Naive thymus-derived CD4-positive, alpha-beta T cell (primary cell): ENCODE measurements around the gene VPS26A. TPM values are rescaled to one million over a fixed set of nuclear protein-coding genes. Genes with fewer than 3 reads are reported as not detected.

Experiments
- ATAC-seq: fragments of 150-1000 bp; cut with Tn5 transposase; 2 replicates; pipeline ENCODE4 v1.10.0; 2021; ENCODE audit warnings: mild to moderate bottlenecking, moderate library complexity
- CTCF ChIA-PET: fragments of 350-600 bp; sonication (Branson Sonifier 250); formaldehyde crosslinking; loops from one replicate; lab custom pipeline; 2021; ENCODE audit warnings: antibody characterized with exemption; lab: Charles Lee
- POLR2A ChIA-PET: fragments of 350-600 bp; sonication (Branson Sonifier 250); formaldehyde crosslinking; loops from one replicate; lab custom pipeline; 2021; ENCODE audit warnings: antibody characterized with exemption, inconsistent platforms; lab: Charles Lee
- DNase-seq, 9 donors: peaks; one replicate each; pipeline versions ENCODE4 v3.0.0 to v3.0.0-alpha.2; 2020 to 2022; ENCODE audit warnings: mixed read lengths in 1 of 9
- H3K27ac ChIP-seq: one replicate; pipeline ENCODE4 v1.7.0; 2013; ENCODE audit warnings: mild to moderate bottlenecking, low read depth, low read length, moderate library complexity
- H3K27me3 ChIP-seq, 2 donors: one replicate each; pipeline ENCODE4 v1.7.0; 2013; ENCODE audit warnings: low read length in 2 of 2, mild to moderate bottlenecking in 2 of 2, moderate library complexity in 2 of 2; ENCODE audit not compliant: control insufficient read depth in 2 of 2, insufficient read depth in 2 of 2
- H3K36me3 ChIP-seq, 3 experiments: 1 replicate in 2 of 3; 2 replicates in 1 of 3; pipeline ENCODE4 v1.7.0; 2013; ENCODE audit warnings: low read length in 3 of 3, mild to moderate bottlenecking in 3 of 3, moderate library complexity in 1 of 3; ENCODE audit not compliant: insufficient read depth in 3 of 3, control insufficient read depth in 2 of 3
- H3K4me1 ChIP-seq, 2 donors: one replicate each; pipeline ENCODE4 v1.7.0; 2013; ENCODE audit warnings: low read length in 2 of 2, mild to moderate bottlenecking in 2 of 2, moderate library complexity in 1 of 2; ENCODE audit not compliant: control insufficient read depth in 2 of 2, insufficient read depth in 2 of 2
- H3K4me3 ChIP-seq: 2 replicates; pipeline ENCODE4 v1.7.0; 2013; ENCODE audit warnings: mild to moderate bottlenecking, low read length
- H3K9me3 ChIP-seq, 3 experiments: 1 replicate in 2 of 3; 2 replicates in 1 of 3; pipeline ENCODE4 v1.7.0; 2013; ENCODE audit warnings: low read length in 3 of 3; ENCODE audit not compliant: control insufficient read depth in 2 of 3
- H3K27ac Mint-ChIP-seq, 9 donors: one replicate each; pipeline ENCODE4 v1.8.0; 2020 to 2022; ENCODE audit warnings: mixed read lengths in 9 of 9, mild to moderate bottlenecking in 8 of 9, moderate library complexity in 5 of 9, inconsistent platforms in 2 of 9
- H3K27me3 Mint-ChIP-seq, 5 donors: one replicate each; pipeline ENCODE4 v1.8.0; 2021 to 2022; ENCODE audit warnings: mixed read lengths in 5 of 5, mild to moderate bottlenecking in 1 of 5
- H3K36me3 Mint-ChIP-seq, 5 donors: one replicate each; pipeline ENCODE4 v1.8.0; 2020 to 2022; ENCODE audit warnings: mixed read lengths in 5 of 5, mild to moderate bottlenecking in 3 of 5, inconsistent platforms in 1 of 5
- H3K4me1 Mint-ChIP-seq, 7 donors: one replicate each; pipeline ENCODE4 v1.8.0; 2020 to 2022; ENCODE audit warnings: mixed read lengths in 7 of 7, mild to moderate bottlenecking in 3 of 7, inconsistent platforms in 1 of 7
- H3K4me3 Mint-ChIP-seq, 10 donors: one replicate each; pipeline ENCODE4 v1.8.0; 2020 to 2022; ENCODE audit warnings: mild to moderate bottlenecking in 10 of 10, mixed read lengths in 10 of 10, moderate library complexity in 6 of 10, inconsistent platforms in 2 of 10
- H3K9me3 Mint-ChIP-seq, 11 donors: one replicate each; pipeline ENCODE4 v1.8.0; 2020 to 2022; ENCODE audit warnings: mixed read lengths in 11 of 11, mild to moderate bottlenecking in 4 of 11, inconsistent platforms in 1 of 11, moderate library complexity in 1 of 11
- intact Hi-C, 2 donors: fragments of 100-400 bp; cut with micrococcal nuclease; formaldehyde crosslinking; loops; one replicate each; pipeline ENCODE4 v1.15.1; 2023
- polyA plus RNA-seq, 2 donors: library from polyadenylated mRNA; unstranded; fragments of 300-500 nt; fragmentation: Illumina TruSeq; gene quantifications; one replicate each; pipeline ENCODE4 v1.2.3, GENCODE V29; 2021
- total RNA-seq, 6 experiments: library from RNA in 5 of 6; stranded (reverse) in 5 of 6; gene quantifications; 1 replicate in 5 of 6; 2 replicates in 1 of 6; pipeline ENCODE4 v1.2.3 and lab custom pipeline; 2021 to 2026

The VPS26A gene
- total and polyA plus RNA-seq, 7 experiments from 2014 or later, result 25.5 to 35.0 (median 29.1) TPM

- DNase-seq, result no peak
- Mint-ChIP-seq H3K4me3 (no peak overlapping the region), H3K9me3 (peaks cover 0 to 7% (median 0%) of the 10 kb centered on the region in 11 donors), H3K36me3 (peaks cover 0 to 10% (median 0%) of the 10 kb centered on the region in 5 donors), H3K27ac (no peak overlapping the region), H3K4me1 (peaks cover 12 to 43% (median 15%) of the 10 kb centered on the region in 7 donors), H3K27me3 (peaks cover 0 to 7% (median 0%) of the 10 kb centered on the region in 5 donors)
- H3K27ac ChIP-seq, result no peak overlapping the region
- H3K4me1 ChIP-seq, result peaks cover 15 to 29% of the 10 kb centered on the region in 2 donors
- H3K27me3 ChIP-seq, result no peaks in the 10 kb centered on the region
- CTCF ChIA-PET, result no interaction called here
- no peak overlapping the region for H3K4me3 ChIP-seq
- intact Hi-C loops, result no loop called here
- POLR2A ChIA-PET, result interaction anchor here (0.5 to 1.1 kb wide), 3 partner anchors 9 to 16 kb away, joined by 3 to 5 read pairs (median 3); no protein-coding TSS in a partner anchor
- H3K36me3 ChIP-seq, result no peaks in the 10 kb centered on the region
- ATAC-seq, result no peak
- H3K9me3 ChIP-seq, result no peaks in the 10 kb centered on the region
Measured at GRCh38 chr10:69217119-69217754, 93.3 kb downstream of the VPS26A start.

GRCh38 chr10:69218831-69219230 is 94.9 kb downstream of the VPS26A start:
- H3K36me3 ChIP-seq, result no peaks in the 10 kb centered on the region
- peaks cover 22 to 40% of the 10 kb centered on the region in 2 donors for H3K4me1 ChIP-seq
- Mint-ChIP-seq H3K4me3 (no peak overlapping the region), H3K27ac (no peak overlapping the region), H3K27me3 (peaks cover 0 to 7% (median 0%) of the 10 kb centered on the region in 5 donors), H3K36me3 (peaks cover 0 to 10% (median 0%) of the 10 kb centered on the region in 5 donors), H3K9me3 (peaks cover 0 to 7% (median 0%) of the 10 kb centered on the region in 11 donors), H3K4me1 (peaks cover 14 to 49% (median 24%) of the 10 kb centered on the region in 7 donors)
- ATAC-seq (no peak), DNase-seq (no peak)
- no peaks in the 10 kb centered on the region for H3K9me3 ChIP-seq
- CTCF ChIA-PET, result no interaction called here
- no peak overlapping the region for H3K27ac ChIP-seq
- no peak overlapping the region for H3K4me3 ChIP-seq
- intact Hi-C loops, result no loop called here
- no peaks in the 10 kb centered on the region for H3K27me3 ChIP-seq
- POLR2A ChIA-PET, result no interaction called here

DNA sequence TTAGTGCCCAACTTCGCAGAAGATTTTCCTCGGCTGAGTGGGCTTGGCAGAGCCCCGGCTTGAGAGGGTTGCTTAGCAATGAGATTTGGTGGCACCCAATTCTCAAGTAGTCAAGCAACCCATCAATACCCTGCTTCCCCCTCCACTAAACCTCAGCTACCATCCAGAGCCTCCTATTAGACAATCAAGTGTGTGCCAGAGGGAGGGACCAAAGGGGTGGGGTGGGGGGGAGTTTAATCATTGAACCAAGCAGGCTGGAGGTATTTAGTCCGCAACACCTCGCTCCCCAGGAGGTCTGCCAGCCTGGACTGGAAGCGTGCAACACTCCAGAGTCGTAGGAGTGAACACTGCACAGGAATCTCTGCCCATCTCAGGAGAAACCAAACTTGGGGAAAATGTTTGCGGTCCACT is 96.1 kb downstream of the VPS26A start, which contains the start of gene HKDC1:
Gene HKDC1 (plus strand): TSS at position 292 of the 411 bp plus-strand sequence. CDS start 104 bp downstream, at position 396.
- ATAC-seq, result no peak
- H3K9me3 Mint-ChIP-seq, result peaks cover 0 to 3% (median 0%) of the 10 kb centered on the region in 11 donors
- peaks cover 0 to 7% (median 0%) of the 10 kb centered on the region in 5 donors for H3K27me3 Mint-ChIP-seq
- no peak within 1 kb of the TSS for H3K4me3 ChIP-seq
- ChIA-PET POLR2A (no interaction called here), CTCF (interaction anchor here (0.6 kb wide), 1 partner anchor 172 kb away, joined by 3 read pairs; no protein-coding TSS in a partner anchor)
- no peaks in the 10 kb centered on the region for H3K36me3 ChIP-seq
- H3K4me1 ChIP-seq, result peaks cover 19 to 36% of the 10 kb centered on the region in 2 donors
- H3K4me3 Mint-ChIP-seq, result no peak within 1 kb of the TSS
- H3K4me1 Mint-ChIP-seq, result peaks cover 10 to 46% (median 22%) of the 10 kb centered on the region in 7 donors
- H3K36me3 Mint-ChIP-seq, result peaks cover 0 to 3% (median 0%) of the 10 kb centered on the region in 5 donors
- H3K9me3 ChIP-seq, result no peaks in the 10 kb centered on the region
- DNase-seq, result no peak
- intact Hi-C loops, result no loop called here
- no peaks in the 10 kb centered on the region for H3K27me3 ChIP-seq
- peak within 1 kb of the TSS in 2 of 9 donors; percentile 59 to 78 for H3K27ac Mint-ChIP-seq
- no peak within 1 kb of the TSS for H3K27ac ChIP-seq

DNA sequence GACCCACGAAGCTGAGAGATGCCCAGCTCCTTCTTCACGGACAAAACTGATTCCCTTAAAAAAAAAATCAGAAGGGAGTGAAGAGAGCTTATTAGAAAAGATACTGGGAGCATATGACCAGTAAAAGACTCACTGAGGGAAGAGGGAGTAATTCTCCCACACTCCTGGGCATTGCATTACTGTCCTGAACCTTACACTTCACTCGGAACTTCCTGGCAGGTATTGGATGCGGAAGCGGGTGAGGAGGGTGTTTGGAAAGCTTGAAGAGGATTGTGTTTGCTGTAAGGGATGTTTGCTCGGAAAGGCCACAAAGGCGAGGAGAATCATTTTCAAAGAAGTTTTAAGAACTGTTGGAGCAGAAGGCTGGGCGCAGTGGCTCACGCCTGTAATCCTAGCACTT is 96.5 kb downstream of the VPS26A start:
- no peak overlapping the region for H3K4me3 Mint-ChIP-seq
- no peak overlapping the region for H3K4me3 ChIP-seq
- peaks cover 15 to 36% of the 10 kb centered on the region in 2 donors for H3K4me1 ChIP-seq
- H3K9me3 Mint-ChIP-seq, result peaks cover 0 to under 1% (median 0%) of the 10 kb centered on the region in 11 donors
- no peaks in the 10 kb centered on the region for H3K27me3 ChIP-seq
- peak overlapping the region in 2 of 9 donors; percentile 59 to 78 for H3K27ac Mint-ChIP-seq
- POLR2A ChIA-PET, result no interaction called here
- no peaks in the 10 kb centered on the region for H3K36me3 ChIP-seq
- H3K27me3 Mint-ChIP-seq, result peaks cover 0 to 5% (median 0%) of the 10 kb centered on the region in 5 donors
- H3K4me1 Mint-ChIP-seq, result peaks cover 6 to 46% (median 19%) of the 10 kb centered on the region in 7 donors
- intact Hi-C loops, result no loop called here
- ATAC-seq (no peak), DNase-seq (no peak)
- no peak overlapping the region for H3K27ac ChIP-seq
- CTCF ChIA-PET, result interaction anchor here (0.6 kb wide), 1 partner anchor 172 kb away, joined by 3 read pairs; no protein-coding TSS in a partner anchor
- peaks cover 0 to 1% (median 0%) of the 10 kb centered on the region in 5 donors for H3K36me3 Mint-ChIP-seq
- no peaks in the 10 kb centered on the region for H3K9me3 ChIP-seq

Other genes starting within 250 kb of the VPS26A start
- 10 to 100 TPM; 28.3 to 49.3 (median 47.5) TPM for gene DDX50, start 222.9 kb upstream of the VPS26A start, total RNA-seq
- gene DDX50, start 222.9 kb upstream of the VPS26A start, polyA plus RNA-seq, result 10 to 100 TPM; 38.6 to 41.6 TPM
- gene DDX21, start 168.0 kb upstream of the VPS26A start, total RNA-seq, result 100 to 1,000 TPM in 1 of 5 experiments, 10 to 100 TPM in 4; 43.5 to 101 (median 86.7) TPM
- 10 to 100 TPM; 15.0 to 15.4 TPM for gene DDX21, start 168.0 kb upstream of the VPS26A start, polyA plus RNA-seq
- gene KIFBP, start 135.4 kb upstream of the VPS26A start, total RNA-seq, result 10 to 100 TPM in 3 of 5 experiments, 1 to 10 TPM in 2; 4.5 to 18.1 (median 14.0) TPM
- gene KIFBP, start 135.4 kb upstream of the VPS26A start, polyA plus RNA-seq, result 1 to 10 TPM; 4.9 TPM
- gene SRGN, start 36.1 kb upstream of the VPS26A start, total RNA-seq, result 100 to 1,000 TPM in 3 of 5 experiments, 10 to 100 TPM in 2; 66.6 to 748 (median 227) TPM
- 100 to 1,000 TPM in 1 of 2 donors, 10 to 100 TPM in 1; 79.1 to 118 TPM for gene SRGN, start 36.1 kb upstream of the VPS26A start, polyA plus RNA-seq
- gene SUPV3L1, start 56.1 kb downstream of the VPS26A start, total RNA-seq, result 10 to 100 TPM; 39.3 to 63.2 (median 42.1) TPM
- 10 to 100 TPM; 16.5 to 25.2 TPM for gene SUPV3L1, start 56.1 kb downstream of the VPS26A start, polyA plus RNA-seq
- gene HKDC1, start 96.2 kb downstream of the VPS26A start, total RNA-seq, result 1 to 10 TPM; 1.9 to 4.8 (median 4.1) TPM
- gene HKDC1, start 96.2 kb downstream of the VPS26A start, polyA plus RNA-seq, result 10 to 100 TPM in 1 of 2 donors, 1 to 10 TPM in 1; 2.8 to 10.9 TPM
- 100 to 1,000 TPM in 1 of 5 experiments, 10 to 100 TPM in 4; 60.1 to 144 (median 66.3) TPM for gene HK1, start 154.3 kb downstream of the VPS26A start, total RNA-seq
- gene HK1, start 154.3 kb downstream of the VPS26A start, polyA plus RNA-seq, result 100 to 1,000 TPM in 1 of 2 donors, 10 to 100 TPM in 1; 95.5 to 138 TPM